Measurements from ENCODE around the gene DCANP1.

DCANP1 gene

GRCh38 chr5:135480511-135480910 is 33.4 kb upstream of the DCANP1 start:
- DNase-seq (ENCODE audit: low read depth): no peak

DNA sequence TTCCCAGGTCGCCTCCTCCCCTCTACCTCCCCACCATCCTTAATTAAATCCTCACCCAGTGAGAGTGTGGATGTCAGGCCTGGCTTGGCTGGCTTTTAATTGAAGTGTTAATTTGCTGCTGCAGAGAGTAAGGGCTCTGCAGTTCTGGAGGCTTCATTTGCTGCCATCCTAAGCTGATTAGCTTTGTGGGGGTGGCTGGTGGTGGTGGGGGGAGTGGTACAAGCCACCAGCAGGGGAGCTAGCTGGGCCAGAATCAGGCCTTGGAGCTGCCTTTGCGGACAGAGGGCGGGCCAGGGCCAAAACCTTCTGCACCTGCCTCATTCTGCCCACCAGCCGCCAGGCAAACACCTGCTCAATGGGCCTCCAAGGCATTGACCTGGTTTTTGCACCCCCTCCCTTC is 31.8 kb upstream of the DCANP1 start:
- DNase-seq (ENCODE audit: low read depth): no peak

GRCh38 chr5:135477613-135478066 is 30.5 kb upstream of the DCANP1 start:
- DNase-seq (ENCODE audit: low read depth): no peak

- no peak for DNase-seq (ENCODE audit: low read depth)
Observed at GRCh38 chr5:135476615-135477581, 29.8 kb upstream of the DCANP1 start.

DNA sequence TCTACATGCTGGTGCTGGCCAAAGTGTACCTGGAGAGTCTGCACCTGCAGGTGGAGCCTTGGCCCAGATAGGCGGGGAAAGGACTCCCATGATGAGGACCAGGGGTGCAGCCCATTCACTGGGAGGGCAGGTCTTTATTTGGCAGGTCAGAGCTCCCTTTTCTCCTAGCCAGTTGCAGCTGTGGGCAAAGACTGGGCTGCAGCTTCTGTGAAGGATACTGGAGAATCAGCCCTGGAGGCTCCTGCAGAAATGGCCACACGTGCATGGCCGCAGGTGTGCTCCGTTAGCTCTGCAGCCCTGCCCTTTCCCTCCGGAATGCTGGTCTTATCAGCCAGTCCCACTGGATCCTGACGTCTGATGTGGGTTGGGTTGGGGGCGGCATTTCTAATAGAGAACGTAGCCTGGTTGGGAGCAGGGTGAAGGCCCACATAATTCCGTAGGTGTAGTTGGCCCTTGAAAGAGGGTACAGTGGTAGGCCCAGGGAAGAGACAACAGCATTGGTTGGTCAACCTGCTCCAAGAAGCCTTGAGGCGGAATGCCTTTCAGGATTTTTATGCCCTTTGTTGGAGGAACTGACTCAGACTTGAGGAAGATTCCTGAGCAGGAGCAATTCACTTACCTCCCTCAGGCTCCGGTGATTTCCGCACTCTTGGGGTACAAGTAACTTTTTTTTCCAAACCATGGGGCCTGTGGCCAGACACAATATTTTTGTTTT is 27.0 kb upstream of the DCANP1 start:
- DNase-seq (ENCODE audit: low read depth): no peak

DNA sequence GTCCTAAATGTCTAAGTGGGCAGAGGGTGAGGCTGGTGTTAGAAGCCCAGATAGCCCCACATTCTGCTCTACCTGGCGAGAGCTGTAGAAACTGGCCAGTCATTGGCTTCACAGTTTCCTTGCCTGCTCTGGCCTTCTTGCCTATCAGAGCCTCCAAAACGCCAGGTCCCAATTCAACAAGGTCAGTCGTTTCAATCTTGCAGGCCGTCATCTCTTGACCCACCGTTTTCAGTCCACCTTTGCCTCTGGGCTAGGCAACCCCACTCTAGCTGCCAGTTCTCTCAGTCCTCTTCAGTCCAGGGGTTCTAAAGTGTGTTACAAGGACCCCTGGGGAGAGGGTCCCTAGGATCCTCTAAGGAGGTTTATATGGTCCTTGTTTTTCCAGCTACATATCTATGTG is 25.0 kb upstream of the DCANP1 start:
- no peak for DNase-seq (ENCODE audit: low read depth)

DNA sequence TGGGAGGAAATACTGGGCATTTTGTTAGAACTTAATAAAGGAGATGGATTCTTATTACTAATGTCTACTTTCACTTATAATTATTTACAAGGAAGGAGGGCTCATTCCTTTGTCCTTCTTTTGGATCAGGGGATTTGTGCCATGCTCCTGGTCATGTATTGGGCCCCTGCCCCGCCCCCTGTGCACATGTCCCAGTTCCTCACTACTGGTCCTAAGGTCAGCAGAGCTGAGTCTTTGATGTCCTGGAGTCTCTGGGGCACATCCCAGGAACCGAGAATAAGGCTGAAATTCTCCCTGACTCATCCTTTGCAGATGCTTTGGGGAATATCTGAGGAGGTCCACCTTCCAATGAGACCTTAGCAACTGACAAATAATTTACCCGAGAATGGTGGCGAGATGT is 24.6 kb upstream of the DCANP1 start:
- DNase-seq (ENCODE audit: low read depth): no peak

GRCh38 chr5:135469911-135470310 is 22.8 kb upstream of the DCANP1 start:
- no peak for DNase-seq (ENCODE audit: low read depth)

- DNase-seq (ENCODE audit: low read depth): no peak
Observed at GRCh38 chr5:135468541-135468940, 21.4 kb upstream of the DCANP1 start.

DNA sequence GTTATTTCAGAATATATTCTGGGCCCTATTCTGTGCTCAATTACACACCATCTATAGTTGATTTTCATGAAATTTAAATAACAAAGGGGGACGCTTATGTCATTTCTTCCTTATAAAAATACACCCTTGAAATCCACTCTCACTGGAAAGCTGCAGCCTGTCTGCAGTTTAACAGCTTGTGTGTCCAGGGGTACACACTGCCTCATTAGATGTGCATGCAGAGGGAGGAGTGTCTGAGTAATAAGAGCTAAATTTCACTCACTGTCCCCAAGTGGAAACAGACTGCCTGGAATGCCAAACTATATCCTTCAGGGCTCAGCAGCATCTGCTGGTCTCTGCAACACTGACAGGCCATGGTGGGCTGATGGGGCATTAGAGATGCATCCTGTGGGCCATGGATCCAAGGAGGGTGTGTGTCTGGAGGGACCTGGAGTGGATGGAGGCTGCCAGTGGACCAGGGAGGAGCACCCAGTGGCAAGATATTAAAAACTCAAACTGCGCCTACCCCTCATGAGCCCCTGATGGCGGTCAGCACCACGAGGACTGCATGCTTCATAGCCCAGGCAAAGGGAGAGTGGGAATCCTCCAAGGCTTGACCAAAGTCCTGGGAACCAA is 20.8 kb upstream of the DCANP1 start:
- no peak for DNase-seq (ENCODE audit: low read depth)

GRCh38 chr5:135467051-135467625 is 20.0 kb upstream of the DCANP1 start:
- DNase-seq (ENCODE audit: low read depth): no peak

DNA sequence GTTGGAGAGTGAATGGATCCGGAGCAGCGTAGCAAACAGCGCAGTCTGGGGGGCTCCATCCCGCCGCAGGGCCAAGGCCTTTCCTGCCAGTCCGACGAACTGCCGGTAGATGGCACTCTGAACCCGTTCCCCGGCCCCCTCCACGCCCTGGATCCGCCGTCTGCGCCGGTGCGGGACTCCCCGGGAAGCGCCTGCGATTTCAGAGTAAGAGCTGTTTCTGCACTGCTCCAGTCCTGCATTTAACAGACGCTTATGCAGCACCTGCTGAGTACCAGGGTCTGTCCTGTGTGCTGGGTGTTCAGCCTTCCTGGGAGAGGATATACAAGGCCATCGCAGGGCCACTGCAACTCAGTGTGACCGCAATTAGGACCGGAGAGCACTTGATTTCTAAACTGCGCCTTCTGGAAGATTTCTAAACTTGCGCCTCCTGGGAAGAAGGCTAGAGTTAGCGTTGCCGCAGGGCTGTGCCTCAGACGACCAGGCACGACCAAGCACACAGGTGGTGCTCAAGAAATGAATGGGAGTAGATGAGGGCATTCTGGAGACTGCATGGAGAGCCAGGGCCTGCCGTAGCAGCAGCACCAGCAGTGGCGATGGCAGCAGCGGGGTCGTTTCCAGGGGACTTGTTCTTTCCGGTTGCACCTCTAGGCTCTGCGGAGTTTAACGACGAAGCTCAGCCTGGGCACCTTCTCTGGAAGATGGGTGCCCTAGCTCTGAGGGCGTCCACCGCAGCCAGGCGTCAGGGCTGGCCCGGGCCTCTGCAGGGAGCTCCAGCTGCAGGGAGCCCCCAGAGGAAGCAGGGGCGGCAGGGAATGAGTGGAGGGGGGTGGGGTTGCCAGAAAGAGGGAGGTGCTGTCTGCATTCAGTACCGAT is 19.3 kb upstream of the DCANP1 start:
- DNase-seq (ENCODE audit: low read depth): no peak

- DNase-seq (ENCODE audit: low read depth): no peak
Observed at GRCh38 chr5:135465391-135466122, 18.4 kb upstream of the DCANP1 start.

- DNase-seq (ENCODE audit: low read depth): no peak
Observed at GRCh38 chr5:135462304-135462703, 15.2 kb upstream of the DCANP1 start.

DNA sequence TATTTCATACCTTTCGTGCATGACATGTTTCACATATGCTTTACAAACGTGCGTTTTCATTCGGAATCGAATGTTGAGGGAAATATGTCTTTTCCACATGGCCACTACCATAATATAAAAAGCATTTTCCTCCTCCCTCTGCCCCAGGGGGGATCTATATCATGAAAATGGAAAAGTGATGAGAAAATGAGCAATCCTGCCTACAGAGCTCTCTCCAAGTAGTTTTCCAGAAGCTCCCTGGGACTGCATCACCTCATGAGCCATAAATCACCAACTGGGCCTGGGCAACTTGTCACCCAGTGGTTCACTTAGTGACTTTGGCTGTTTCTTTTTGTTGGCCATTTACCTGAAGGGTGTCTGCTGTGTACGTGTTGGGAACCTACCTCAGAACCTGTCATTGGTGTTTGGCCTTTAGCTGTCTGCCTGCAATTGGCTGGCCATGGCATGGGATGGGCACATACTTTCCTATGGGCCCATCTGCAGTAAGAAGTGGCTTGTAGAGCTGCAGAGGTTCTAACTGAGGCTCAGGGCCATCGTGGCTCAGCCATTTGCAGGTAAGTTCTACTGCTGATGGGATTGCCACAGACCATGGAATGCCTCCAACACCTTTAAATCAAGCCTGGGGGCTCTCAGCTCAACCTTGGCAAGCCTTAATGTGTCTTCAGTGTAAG is 14.5 kb upstream of the DCANP1 start:
- no peak for DNase-seq (ENCODE audit: low read depth)

- DNase-seq (ENCODE audit: low read depth): no peak
Observed at GRCh38 chr5:135460246-135461033, 13.3 kb upstream of the DCANP1 start.

GRCh38 chr5:135458921-135459331 is 11.8 kb upstream of the DCANP1 start:
- no peak for DNase-seq (ENCODE audit: low read depth)

GRCh38 chr5:135458356-135458755 is 11.2 kb upstream of the DCANP1 start:
- no peak for DNase-seq (ENCODE audit: low read depth)

GRCh38 chr5:135457424-135458071 is 10.4 kb upstream of the DCANP1 start:
- DNase-seq (ENCODE audit: low read depth): no peak
